ENCODE data around the gene PXYLP1. TPM values are rescaled to one million over a fixed set of nuclear protein-coding genes. Genes with fewer than 3 reads are reported as not detected.
A peak's percentile ranks its signal among the peaks of the same experiment; 100 is the strongest.

The PXYLP1 gene
- total RNA-seq, 1 experiment from 2014 or later = 7.8 TPM

- Histone ChIP-seq H3K79me2 (ENCODE audit: low read depth) (no peaks in the 10 kb centered on the region), H3K4me1 (replicated peaks; ENCODE audit: insufficient read depth) (peaks cover 20% of the 10 kb centered on the region), H3K27me3 (ENCODE audit: insufficient read depth, low read depth) (no peaks in the 10 kb centered on the region), H3K9me2 (ENCODE audit: insufficient read depth) (no peaks in the 10 kb centered on the region), H3K9me3 (ENCODE audit: insufficient read depth, low read depth) (no peaks in the 10 kb centered on the region), H3K4me2 (0 out of 2 replicates have a peak overlapping the region, but pooled peaks have one; percentile 13), H3K4me3 (no peak overlapping the region), H3F3A (ENCODE audit: insufficient read depth, low read depth) (peaks cover 17% of the 10 kb centered on the region), H3K27ac (no peak overlapping the region), H3K36me3 (ENCODE audit: low read depth) (no peaks in the 10 kb centered on the region), H2AFZ (no peak overlapping the region), H4K20me1 (ENCODE audit: insufficient read depth) (no peaks in the 10 kb centered on the region)
- intact Hi-C loops (cut with micrococcal nuclease; ENCODE audit: unreplicated experiment) = no loop called here
- POLR2A ChIA-PET (ENCODE audit: unreplicated experiment) = interaction anchor here (0.6 kb wide), 1 partner anchor 1137 kb away, joined by 5 read pairs; no protein-coding TSS in a partner anchor
- DNase-seq = no peak
- CTCF ChIA-PET = interaction anchor here (1.2 kb wide), 1 partner anchor 23 kb away, joined by 4 read pairs; no protein-coding TSS in a partner anchor
- TF ChIP-seq, protein P1, sequence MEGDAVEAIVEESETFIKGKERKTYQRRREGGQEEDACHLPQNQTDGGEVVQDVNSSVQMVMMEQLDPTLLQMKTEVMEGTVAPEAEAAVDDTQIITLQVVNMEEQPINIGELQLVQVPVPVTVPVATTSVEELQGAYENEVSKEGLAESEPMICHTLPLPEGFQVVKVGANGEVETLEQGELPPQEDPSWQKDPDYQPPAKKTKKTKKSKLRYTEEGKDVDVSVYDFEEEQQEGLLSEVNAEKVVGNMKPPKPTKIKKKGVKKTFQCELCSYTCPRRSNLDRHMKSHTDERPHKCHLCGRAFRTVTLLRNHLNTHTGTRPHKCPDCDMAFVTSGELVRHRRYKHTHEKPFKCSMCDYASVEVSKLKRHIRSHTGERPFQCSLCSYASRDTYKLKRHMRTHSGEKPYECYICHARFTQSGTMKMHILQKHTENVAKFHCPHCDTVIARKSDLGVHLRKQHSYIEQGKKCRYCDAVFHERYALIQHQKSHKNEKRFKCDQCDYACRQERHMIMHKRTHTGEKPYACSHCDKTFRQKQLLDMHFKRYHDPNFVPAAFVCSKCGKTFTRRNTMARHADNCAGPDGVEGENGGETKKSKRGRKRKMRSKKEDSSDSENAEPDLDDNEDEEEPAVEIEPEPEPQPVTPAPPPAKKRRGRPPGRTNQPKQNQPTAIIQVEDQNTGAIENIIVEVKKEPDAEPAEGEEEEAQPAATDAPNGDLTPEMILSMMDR (conservative IDR thresholded peaks at IDR 0.05) = no peak
- no peak for TF ChIP-seq EZH2 (IDR thresholded peaks at IDR 0.05; ENCODE audit: low read depth)
- BruUV-seq (replicated peaks) = no TSS peak
Observed at GRCh38 chr3:141337523-141337854, 105.9 kb downstream of the PXYLP1 start.

DNA sequence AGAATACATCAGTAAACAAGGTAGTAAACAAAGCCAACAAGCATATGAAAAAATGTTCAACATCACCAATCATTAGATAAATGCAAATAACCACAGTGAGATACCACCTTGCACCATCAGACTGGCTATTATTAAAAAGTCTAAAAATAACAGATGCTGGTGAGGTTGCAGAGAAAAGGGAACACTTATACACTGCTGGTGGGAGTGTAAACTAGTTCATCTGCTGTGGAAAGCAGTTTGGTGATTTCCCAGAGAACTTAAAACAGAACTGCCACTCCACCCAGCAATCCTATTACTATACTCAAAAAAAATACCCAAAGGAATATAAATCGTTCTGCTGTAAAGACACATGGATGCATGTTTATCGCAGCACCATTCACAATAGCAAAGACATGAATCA lies 106.4 kb downstream of the PXYLP1 start:
- Histone ChIP-seq H3K27me3 (ENCODE audit: insufficient read depth, low read depth) (no peaks in the 10 kb centered on the region), H3K4me1 (replicated peaks; ENCODE audit: insufficient read depth) (peaks cover 15% of the 10 kb centered on the region), H3K36me3 (ENCODE audit: low read depth) (no peaks in the 10 kb centered on the region), H3K79me2 (ENCODE audit: low read depth) (no peaks in the 10 kb centered on the region), H3K4me2 (no peak overlapping the region), H3F3A (ENCODE audit: insufficient read depth, low read depth) (peaks cover 13% of the 10 kb centered on the region; the same call in 1 of the 2 replicates), H3K9me2 (ENCODE audit: insufficient read depth) (no peaks in the 10 kb centered on the region), H3K9me3 (ENCODE audit: insufficient read depth, low read depth) (no peaks in the 10 kb centered on the region), H3K4me3 (no peak overlapping the region), H4K20me1 (ENCODE audit: insufficient read depth) (no peaks in the 10 kb centered on the region), H3K27ac (no peak overlapping the region), H2AFZ (no peak overlapping the region)
- POLR2A ChIA-PET (ENCODE audit: unreplicated experiment) = interaction anchor here (0.6 kb wide), 1 partner anchor 1136 kb away, joined by 5 read pairs; no protein-coding TSS in a partner anchor
- TF ChIP-seq, protein P1 (conservative IDR thresholded peaks at IDR 0.05) = no peak
- TF ChIP-seq EZH2 (IDR thresholded peaks at IDR 0.05; ENCODE audit: low read depth) = no peak
- CTCF ChIA-PET = interaction anchor here (1.2 kb wide), 1 partner anchor 23 kb away, joined by 4 read pairs; no protein-coding TSS in a partner anchor
- no peak for DNase-seq
- no TSS peak for BruUV-seq (replicated peaks)
- intact Hi-C loops (cut with micrococcal nuclease; ENCODE audit: unreplicated experiment) = no loop called here

DNA sequence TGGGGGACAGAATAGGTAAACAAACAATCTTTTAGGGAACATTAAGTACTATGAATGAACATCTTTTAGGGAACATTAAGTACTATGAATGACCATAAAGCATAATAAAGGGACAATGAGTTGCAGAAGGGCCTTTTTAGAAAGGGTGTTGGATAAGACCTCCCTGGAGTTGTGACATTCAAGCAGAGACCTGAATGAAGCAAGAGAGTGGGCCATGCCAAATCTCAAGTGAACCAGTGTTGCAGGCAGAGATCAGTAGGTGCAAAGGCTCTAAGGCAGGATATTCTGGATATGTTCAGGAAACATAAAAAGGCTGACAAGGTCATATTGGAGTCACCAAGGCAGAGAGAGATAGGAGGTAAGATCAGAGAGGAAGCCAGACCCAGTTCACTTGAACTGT lies 107.3 kb downstream of the PXYLP1 start:
- peaks cover 15% of the 10 kb centered on the region for H3K4me1 ChIP-seq (replicated peaks; ENCODE audit: insufficient read depth)
- CTCF ChIA-PET = no interaction called here
- H3K27ac ChIP-seq = no peak overlapping the region
- H3K79me2 ChIP-seq (ENCODE audit: low read depth) = no peaks in the 10 kb centered on the region
- H3K4me3 ChIP-seq = no peak overlapping the region
- H3F3A ChIP-seq (ENCODE audit: insufficient read depth, low read depth) = peaks cover 13% of the 10 kb centered on the region; the same call in 1 of the 2 replicates
- POLR2A ChIA-PET (ENCODE audit: unreplicated experiment) = no interaction called here
- no TSS peak for BruUV-seq (replicated peaks)
- no peak for DNase-seq
- no peak for TF ChIP-seq EZH2 (IDR thresholded peaks at IDR 0.05; ENCODE audit: low read depth)
- TF ChIP-seq, protein P1 (conservative IDR thresholded peaks at IDR 0.05) = no peak
- no peak overlapping the region for H3K4me2 ChIP-seq
- H3K9me2 ChIP-seq (ENCODE audit: insufficient read depth) = no peaks in the 10 kb centered on the region
- H2AFZ ChIP-seq = no peak overlapping the region
- no peaks in the 10 kb centered on the region for H3K36me3 ChIP-seq (ENCODE audit: low read depth)
- no peaks in the 10 kb centered on the region for H4K20me1 ChIP-seq (ENCODE audit: insufficient read depth)
- intact Hi-C loops (cut with micrococcal nuclease; ENCODE audit: unreplicated experiment) = no loop called here
- no peaks in the 10 kb centered on the region for H3K27me3 ChIP-seq (ENCODE audit: insufficient read depth, low read depth)
- H3K9me3 ChIP-seq (ENCODE audit: insufficient read depth, low read depth) = no peaks in the 10 kb centered on the region
